WI38 (cell line): ENCODE data around the gene NUDCD3.

Source experiments
- H3K4me3 ChIP-seq: 2 replicates; pipeline ENCODE4 v1.5.1; 2011; ENCODE audit warnings: low read depth, mild to moderate bottlenecking, control low read depth, low read length
- TF ChIP-seq, protein P1 (sequence below): IDR thresholded peaks from 2 replicates; pipeline ENCODE4 v1.5.1; 2012; ENCODE audit warnings: low read depth, mild to moderate bottlenecking, control low read depth, low read length

NUDCD3 gene

DNA sequence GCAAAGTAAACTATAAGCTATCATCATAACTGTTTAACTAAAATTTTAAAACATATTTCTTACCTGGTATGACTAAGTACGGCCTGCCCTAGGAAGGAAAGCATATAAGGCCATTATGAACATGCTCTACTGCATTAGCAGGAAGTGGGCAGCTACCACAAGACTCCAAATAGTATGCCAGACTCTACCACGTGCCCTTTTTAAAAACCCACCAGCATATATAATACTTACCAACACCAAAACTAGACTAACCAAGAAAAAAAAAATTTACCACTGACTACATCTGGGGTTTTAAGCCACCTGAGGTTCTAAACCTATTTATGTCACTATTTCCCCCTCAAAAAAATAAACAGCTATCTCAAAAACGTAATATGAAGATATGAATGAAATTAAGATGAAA is 30.1 kb downstream of the NUDCD3 start:
- TF ChIP-seq, protein P1, sequence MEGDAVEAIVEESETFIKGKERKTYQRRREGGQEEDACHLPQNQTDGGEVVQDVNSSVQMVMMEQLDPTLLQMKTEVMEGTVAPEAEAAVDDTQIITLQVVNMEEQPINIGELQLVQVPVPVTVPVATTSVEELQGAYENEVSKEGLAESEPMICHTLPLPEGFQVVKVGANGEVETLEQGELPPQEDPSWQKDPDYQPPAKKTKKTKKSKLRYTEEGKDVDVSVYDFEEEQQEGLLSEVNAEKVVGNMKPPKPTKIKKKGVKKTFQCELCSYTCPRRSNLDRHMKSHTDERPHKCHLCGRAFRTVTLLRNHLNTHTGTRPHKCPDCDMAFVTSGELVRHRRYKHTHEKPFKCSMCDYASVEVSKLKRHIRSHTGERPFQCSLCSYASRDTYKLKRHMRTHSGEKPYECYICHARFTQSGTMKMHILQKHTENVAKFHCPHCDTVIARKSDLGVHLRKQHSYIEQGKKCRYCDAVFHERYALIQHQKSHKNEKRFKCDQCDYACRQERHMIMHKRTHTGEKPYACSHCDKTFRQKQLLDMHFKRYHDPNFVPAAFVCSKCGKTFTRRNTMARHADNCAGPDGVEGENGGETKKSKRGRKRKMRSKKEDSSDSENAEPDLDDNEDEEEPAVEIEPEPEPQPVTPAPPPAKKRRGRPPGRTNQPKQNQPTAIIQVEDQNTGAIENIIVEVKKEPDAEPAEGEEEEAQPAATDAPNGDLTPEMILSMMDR = no peak
- H3K4me3 ChIP-seq = no peak overlapping the region

DNA sequence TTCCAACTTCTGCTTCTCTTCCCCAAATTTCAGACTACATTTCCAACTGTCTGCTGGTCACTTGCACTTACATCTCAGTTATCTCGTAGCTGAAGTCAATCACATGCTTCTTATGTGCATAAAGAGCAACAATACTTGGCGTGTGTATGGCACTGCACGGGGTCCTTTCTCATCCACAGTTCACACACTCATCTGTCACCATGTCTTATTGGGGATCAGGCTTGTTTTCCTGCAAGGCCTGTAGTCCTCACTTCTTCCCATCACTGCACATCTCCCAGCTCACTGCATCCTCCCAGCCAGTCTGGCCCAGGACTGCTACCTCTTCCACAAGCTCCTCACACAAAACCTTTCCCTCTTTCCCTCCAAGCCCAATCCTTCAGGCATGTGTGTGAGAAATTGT is 35.3 kb downstream of the NUDCD3 start:
- TF ChIP-seq, protein P1 = no peak
- H3K4me3 ChIP-seq = no peak overlapping the region

DNA sequence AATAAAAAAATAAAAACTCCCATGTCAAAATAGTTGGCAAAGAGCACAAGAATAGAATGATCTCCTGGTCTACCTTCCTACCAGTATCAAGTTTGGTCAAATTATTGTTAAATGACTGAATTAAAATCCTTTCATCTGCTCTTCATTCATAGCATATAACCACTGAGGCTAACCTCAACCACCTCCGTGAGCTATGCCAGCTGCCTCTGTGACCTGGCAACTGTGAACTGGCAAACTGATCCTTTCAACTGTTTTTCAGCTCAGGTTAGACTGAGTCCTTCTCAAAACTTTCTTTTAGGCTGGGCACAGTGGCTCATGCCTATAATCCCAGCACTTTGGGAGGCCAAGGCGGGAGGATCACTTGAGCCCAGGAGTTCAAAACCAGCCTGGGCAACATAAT is 36.1 kb downstream of the NUDCD3 start:
- TF ChIP-seq, protein P1 = no peak

DNA sequence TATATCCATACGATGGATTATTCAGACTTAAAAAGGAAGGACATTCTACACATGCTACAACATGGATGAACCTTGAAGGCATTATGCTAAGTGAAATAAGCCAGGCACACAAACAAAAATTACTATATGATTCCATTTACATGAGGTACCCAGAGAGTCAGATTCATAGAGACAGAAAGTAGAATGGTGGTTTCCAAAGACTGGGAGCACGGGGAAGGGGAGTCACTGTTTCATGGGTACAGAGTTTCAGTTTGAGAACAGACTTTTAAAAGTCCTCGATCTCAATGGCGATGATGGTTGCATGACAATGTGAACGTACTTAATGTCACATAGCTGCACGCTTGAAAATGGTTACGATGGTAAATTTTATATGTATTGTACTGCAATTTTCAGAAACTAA is 39.3 kb downstream of the NUDCD3 start:
- H3K4me3 ChIP-seq = no peak overlapping the region
- TF ChIP-seq, protein P1 = no peak

More for the DNA sequence above, 36.1 kb downstream of the NUDCD3 start:
- H3K4me3 ChIP-seq = no peak overlapping the region

DNA sequence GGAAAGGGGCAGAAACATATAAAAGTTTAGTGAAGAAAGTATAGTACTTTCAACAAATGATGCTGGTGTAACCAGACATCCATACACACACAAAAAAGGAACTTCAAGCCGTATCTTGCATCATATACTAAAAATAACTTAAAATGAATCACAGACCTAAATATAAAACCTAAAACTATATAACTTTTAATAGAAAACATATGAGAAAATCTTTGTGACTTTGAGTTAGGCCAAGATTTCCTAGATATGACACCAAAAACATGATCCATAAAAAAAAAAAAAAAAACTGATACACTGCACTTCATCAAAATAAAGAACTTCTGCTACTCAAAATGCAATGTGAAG is 40.9 kb downstream of the NUDCD3 start:
- TF ChIP-seq, protein P1 = no peak
- no peak overlapping the region for H3K4me3 ChIP-seq

DNA sequence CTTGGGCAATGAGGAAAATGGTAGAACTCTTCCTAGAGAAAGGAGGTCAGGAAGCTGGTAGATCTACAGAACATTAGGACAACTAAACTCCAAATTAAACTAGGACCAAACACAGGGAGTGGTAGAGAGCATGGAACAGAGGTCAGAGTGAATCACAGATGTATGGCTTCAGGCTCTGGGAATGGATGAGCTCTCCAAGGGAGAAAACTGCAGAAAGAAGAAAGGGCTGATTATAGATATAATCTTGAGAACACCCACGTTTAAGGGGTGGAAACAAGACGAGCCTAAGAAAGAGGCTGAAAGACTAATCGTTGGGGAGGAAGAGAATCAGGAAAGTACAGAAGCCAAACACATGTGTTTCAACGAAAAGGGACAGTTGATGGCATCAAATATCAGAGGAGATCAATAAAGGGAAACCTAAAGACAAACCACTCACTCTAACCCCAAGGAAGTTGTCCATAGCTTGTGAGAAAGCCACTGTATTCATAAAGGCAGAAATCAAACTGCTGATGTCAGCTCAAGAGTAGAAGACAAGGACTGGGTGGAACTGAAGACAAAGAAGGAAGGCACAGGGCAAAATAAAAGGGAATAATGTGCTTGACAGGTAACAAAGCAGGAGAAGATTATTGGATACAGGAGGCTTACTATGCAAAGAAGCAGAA is 41.4 kb downstream of the NUDCD3 start:
- H3K4me3 ChIP-seq = no peak overlapping the region
- TF ChIP-seq, protein P1 = no peak

DNA sequence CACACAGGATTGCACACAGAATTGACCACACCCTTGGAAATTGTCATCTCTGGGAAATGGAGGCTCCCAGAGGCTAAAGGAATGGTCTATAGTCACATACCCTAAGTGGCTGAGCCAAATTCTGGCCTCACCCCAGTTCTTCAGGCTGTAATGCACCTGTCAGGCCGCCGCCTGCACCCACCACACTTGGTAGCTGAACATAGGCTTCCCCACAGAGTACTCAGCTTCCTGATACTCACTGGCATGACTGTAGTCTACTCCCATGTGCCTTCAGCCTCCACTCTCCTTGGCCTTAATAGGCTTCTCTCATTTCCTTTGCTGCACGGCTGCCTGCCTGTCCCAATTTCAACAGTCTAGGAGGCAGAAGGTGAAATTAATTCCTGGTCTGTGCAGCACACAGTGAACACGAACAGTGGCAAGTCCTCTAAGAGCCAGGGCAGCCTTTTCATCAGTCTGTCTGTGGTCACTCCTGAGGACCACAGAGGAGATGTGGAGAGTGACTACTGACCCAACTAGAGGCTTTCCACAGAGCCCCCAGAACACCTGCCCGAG is 42.5 kb downstream of the NUDCD3 start:
- H3K4me3 ChIP-seq = no peak overlapping the region
- TF ChIP-seq, protein P1 = no peak
